Hypothalamus (tissue), 51 donors: ENCODE measurements around the gene PIK3R5.
A peak's percentile ranks its signal among the peaks of the same experiment; 100 is the strongest.
"Not testable (repeated sequence)": the region's sequence is repeated elsewhere in the genome, so short reads cannot be mapped to it uniquely, and the experiment has no call there.

Experiments used
- DNase-seq, 51 donors: peaks; one replicate each; lab custom pipeline; 2025; lab: John Stamatoyannopoulos, UW

Gene PIK3R5

DNA sequence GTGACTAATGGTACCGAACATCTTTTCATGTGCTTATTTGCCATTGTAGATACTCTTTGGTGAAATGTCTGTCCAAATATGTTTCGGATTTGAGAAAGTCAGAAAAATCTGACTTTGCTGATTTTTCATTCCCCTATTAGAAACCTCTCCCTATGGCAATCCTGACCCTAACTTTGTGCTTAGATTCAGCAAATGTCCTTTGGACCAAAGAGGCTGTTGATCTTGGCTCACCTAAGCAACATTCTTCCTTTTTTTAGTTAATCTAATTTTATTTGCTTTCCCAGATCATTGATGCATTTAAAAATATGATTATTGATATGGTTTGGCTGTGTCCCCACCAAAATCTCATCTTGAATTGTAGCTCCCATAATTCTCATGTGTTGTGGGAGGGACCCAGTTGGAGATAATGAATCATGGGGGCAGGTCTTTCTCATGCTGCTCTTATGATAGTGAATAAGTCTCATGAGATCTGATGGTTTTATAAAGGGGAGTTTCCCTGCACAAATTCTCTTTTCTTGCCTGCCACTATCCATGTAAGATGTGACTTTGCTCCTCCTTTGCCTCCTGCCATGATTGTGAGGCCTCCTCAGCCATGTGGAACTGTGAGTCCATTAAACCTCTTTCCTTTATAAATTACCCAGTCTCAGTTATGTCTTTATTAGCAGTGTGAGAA lies 22.9 kb upstream of the PIK3R5 start:
- DNase-seq = not testable (repeated sequence)

DNA sequence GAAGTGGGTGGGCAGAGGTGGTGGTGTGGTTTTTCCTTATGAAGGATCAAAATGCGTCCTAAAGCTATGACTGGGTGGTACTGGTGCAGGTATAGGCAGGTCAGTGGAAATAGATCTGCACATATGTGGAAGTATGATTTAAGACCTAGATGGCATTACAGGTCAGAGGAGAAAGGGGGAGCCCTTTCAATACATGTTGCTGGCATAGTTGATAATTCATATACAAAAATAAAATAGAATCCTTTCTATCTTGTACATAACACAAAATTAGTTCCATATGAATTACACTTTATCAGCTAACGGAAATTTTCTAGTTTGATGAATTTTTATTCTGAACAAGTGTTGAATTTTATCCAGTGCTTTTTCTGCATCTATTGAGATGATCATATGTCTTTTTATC lies 20.8 kb upstream of the PIK3R5 start:
- no peak for DNase-seq

DNA sequence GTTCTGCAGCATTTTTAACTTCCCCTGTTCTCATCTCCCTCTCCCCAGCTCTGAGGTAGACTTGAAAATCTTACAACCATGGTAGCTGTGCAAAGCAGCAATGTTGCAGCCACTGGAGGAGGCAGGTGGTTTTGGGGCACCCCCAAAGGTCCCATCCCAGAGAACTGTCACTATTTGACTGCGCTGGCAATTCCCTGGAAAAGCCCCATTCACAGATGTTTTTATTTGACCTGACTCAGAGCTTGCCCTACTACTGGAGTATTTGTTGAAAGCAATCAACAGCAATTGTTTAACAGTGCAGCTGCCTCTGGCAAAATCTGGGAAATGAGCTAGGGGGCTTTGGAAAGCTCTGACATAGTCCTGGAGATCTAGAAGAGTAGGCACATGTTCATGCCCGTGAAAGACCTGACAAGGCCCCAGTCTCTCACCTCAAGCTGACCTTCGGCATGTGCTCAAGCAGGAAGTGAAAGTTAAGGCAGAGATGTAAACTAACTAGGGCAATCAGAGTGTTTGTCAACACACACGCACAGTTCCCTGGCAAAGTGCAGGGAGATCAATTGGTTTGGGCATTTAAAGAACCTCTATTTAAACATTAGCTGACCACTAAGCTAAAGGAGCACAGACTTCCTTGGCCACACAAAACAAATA lies 19.7 kb upstream of the PIK3R5 start:
- no peak for DNase-seq

GRCh38 chr17:8984225-8984624 lies 18.7 kb upstream of the PIK3R5 start:
- not testable (repeated sequence) for DNase-seq

- DNase-seq = no peak
These were observed 15.9 kb upstream of the PIK3R5 start for GRCh38 chr17:8981443-8981842.

- no peak for DNase-seq
These were observed 14.2 kb upstream of the PIK3R5 start for GRCh38 chr17:8979715-8980114.

DNA sequence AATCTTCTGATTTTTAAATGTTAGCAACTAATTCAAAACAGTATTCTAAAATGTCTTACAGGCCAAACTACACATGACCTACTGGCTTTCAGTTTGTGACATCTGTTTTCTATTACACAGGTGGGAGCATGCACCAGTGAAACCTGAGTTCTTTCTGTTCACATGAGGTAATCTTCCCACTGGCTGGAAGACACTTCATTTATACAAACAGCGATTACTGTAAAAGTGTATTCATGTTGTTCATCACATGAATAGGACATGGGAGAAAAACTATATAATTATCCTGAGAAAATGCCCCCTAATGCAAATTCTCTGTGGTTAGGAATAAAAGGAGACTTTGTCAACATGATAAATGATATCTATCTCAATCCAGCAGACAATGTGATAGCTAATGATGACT lies 11.1 kb upstream of the PIK3R5 start:
- no peak for DNase-seq

DNA sequence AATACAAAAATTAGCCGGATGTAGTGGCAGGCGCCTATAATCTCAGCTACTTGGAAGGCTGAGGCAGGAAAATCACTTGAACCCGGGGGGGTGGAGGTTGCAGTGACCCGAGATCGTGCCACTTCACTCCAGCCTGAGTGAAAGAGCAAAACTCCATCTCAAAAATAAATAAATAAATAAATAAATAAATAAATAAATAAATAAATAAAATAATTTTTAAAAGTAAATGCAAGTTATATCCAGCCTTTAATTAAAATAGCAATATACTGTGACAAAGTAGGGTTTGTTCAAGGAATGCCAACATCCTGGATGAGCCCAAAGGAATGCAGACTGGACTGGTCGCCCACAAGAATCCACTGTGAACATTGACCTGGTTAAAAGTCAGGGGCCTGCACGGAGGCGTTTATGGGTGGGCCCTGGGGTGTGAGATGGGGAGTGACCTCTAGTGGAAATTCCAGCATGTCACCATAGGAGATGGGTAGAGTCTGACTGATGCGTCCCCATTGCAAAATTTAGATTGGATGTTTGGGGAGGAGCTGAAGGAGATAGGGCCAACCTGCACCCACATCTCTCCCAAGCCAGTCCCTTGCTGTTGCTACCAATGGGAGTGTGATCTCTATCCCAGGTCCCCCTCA lies 9.7 kb upstream of the PIK3R5 start:
- no peak for DNase-seq

DNA sequence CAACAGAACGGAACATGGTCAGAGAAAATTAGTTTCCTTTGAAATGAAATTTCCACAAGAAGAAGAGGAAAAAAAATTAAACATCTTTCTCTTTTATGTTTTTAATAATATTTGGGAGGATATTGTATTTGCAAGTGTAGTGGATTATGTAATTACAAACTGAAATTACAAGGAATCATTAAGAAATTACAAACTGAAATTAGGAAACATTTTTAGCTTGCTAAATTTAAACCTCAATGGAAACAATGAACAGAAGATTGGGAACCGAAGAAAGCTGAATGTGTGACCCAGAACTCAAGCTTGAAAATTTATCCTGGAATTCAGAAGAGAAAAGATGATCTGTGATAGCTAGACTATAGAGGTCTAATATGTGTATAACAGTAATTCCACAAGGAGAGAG lies 4.4 kb upstream of the PIK3R5 start:
- DNase-seq = no peak

DNA sequence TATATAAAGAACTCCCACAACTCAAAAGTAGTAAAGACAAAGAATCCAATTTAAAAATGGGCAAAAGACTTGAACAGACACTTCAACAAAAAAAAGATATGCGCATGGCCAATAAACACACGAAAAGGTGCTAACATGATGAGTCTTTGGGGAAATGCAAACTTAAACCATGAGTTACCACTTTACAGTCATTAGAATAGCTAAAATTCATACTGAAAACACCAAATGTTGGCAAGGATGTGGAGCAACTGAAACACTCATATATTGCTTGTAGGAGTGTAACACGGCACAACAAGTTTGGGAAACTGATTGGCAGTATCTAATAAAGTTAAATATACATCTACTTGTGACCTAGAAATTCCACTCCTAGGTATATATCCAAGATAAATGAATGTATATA lies 3.0 kb upstream of the PIK3R5 start:
- DNase-seq = no peak

DNA sequence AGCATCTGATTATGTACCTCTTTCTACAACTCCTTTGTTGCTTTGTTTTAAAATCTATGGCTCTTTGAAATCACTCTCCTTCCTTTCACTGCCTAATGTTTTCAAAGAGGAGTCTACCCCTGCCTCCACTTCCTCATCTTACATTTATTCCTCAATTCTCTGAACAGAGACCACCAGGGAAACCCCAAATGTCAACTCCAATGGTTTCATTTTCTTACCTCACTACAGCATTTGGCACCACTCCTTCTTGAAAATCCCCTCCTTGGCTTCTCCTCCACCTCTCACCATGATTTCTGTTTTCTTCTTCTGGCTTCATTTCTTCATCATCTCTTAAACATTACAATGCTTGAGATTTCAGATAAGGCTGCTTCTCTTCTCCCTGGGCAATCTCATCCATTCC lies 2.4 kb upstream of the PIK3R5 start:
- no peak for DNase-seq

GRCh38 chr17:8966926-8967325 lies 1.4 kb upstream of the PIK3R5 start:
- DNase-seq = peak in 2 of 51 donors; percentile 10 to 23

GRCh38 chr17:8964801-8965393 lies 610 bp downstream of the PIK3R5 start:
- no peak for DNase-seq

DNA sequence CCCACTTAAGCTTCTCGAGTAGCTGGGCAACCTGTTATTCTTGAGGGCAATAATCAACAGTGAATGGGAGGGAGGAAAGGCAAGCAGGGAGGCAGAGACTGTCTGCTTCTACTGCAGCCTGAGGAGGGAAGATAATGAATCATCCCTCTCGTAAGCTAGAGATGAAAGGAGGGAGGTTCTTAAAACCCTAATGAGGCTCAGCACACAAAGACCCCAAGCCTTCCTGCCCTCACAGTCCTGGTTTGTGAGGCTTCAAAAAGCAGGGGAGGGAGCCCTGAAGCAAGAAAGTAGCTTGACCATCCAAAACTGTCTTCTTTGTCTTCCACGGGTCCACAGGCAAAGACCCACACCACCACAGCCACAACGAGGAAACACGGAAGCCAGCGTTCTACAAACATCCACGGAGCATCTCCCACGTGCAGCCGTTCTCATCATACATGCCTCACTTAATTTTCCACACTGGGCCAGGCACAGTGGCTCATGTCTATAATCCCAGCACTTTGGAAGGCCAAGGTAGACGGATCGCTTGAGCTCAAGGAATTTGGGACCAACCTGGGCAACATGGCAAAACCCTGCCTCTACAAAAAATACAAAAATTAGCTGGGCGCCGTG lies 1.8 kb downstream of the PIK3R5 start:
- no peak for DNase-seq

- DNase-seq = no peak
These were observed 2.5 kb downstream of the PIK3R5 start for GRCh38 chr17:8963014-8963413.

DNA sequence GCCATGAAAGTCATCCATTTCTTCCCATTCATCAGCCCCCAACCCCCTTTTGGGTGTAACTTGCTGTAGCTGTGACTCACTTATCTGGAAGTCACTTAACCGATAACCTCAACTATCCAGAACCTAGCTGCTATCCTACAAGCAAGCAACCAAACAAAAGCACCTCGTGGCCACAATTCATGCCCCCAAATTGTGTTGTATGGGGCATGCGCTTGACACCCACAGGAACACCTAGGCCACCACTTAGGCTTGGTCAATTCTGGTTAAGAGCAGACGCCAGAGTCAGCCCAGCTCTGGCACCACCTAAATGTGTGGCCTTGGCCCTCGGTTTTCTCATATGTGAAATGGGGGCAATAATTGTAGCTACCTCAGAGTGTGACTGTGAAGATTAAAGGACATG lies 3.7 kb downstream of the PIK3R5 start:
- no peak for DNase-seq

DNA sequence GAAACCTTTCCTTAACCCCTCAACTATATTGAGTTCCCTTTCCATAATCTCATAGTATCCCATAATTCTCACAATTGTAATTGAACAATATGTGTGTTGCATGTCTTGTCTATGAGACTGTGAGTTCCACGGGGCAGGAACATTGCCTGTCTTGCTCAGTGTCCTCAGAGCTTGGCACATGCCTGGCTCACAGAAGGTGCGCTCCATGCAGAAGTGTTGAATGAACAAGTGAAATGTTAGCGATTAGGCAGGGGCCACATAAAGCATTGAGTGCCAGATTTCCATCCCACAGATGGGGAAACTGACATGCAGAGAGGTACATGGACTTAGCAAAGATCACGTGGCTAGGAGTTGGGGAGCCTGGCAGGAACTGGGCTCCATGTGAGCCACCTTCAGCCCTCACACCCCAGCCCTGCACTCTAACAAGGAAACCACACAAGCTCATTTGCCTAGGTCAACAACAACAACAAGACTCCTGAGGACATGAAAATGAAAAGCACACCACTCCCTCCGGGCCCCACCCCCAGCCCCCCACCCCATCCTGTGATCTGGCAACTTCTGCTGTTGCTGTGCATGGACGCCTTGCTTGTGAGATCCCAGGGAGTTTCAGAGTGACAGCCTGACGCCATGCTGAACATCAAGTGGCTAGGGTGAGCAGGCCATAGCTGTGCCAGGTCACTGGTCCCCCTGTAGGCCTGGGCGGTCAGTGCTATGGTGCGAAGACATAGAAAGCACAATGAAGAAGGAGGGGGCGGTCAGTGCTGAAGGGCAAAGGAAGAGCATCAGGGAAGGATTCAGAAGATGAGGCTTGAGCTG lies 5.0 kb downstream of the PIK3R5 start:
- no peak for DNase-seq

DNA sequence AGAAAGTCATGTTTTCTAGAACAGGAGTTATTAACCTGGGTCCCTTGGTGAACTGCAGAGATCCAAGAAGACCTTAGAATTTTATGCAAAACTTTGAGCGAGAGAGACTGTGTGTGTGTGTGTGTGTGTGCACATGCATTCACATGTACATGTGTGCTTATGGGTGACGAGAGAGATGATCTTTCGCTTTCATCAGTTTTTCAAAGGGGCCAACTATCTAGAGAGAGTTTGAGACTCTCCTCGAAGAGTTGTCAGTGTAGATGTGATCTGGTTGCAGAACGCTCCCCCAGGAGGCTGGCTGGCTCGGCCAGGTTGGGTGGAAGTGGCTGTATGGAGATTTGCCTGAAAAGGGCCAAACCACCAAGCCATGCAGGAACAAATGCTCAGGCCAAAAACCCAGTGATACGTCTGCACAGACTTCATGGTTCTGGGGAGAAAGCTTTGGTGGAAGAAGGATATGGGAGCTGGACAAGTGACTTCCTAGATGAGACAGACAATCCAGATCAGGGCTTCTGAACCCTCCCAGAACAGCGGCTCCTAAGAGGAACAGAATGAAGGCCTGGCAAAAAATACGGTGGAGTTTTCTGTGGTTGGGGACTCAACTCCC lies 6.1 kb downstream of the PIK3R5 start:
- no peak for DNase-seq

DNA sequence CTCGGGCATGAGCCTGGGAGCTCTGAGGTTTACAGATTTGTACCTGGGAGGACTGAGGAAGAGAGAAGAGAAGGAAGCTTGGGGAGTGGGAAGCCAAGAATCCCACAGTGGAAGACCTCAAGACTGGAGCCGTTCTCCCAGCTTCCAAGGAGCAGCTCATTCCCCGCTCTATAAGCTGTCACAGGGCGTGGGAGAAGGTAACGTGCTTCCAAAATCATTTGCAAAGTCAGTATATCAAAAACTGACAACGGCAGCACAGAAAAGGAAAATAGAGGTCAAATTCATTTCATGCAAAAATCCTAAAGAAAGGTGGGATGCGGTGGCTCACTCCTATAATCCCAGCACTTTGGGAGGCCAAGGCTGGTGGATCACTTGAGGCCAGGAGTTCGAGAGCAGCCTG lies 7.8 kb downstream of the PIK3R5 start:
- DNase-seq = no peak

DNA sequence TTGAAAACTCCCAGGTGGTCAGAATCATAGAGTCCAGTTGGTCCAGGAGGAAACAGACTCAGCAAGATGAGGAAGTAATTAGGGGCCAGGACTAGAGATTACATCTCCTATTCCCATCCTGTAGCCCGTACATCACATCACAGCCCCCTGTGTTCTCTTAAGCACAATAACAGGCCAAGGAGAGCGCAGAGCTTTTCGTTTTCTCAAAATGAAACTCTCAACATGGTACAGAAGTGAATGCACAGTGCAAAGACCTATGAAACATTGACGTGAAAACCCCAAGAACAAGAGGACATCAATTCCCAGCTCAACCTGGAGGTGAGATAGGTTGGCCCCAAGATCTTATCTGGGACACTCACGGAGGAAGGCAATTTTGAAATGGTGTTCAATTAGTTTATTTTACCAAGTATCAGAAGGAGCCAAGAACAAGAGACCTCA lies 9.0 kb downstream of the PIK3R5 start:
- DNase-seq = no peak
